GM23338 (cell line): ENCODE measurements around the gene COL25A1. TPM values are rescaled to one million over a fixed set of nuclear protein-coding genes. Genes with fewer than 3 reads are reported as not detected.

ENCODE experiments used
- ATAC-seq: fragments of 200-7000 bp; cut with Tn5 transposase; 3 replicates; pipeline ENCODE4 v1.9.1; 2020
- DNase-seq: peaks from one replicate; pipeline ENCODE4 v3.0.0-alpha.2; 2015; ENCODE audit warnings: low spot score
- H2AFZ ChIP-seq: fragments of 200-600 bp; sonication (generic); 2 replicates; pipeline ENCODE4 v1.8.0; 2016; ENCODE audit warnings: antibody characterized with exemption, mild to moderate bottlenecking, moderate library complexity
- H3F3A ChIP-seq: fragments of 200-600 bp; sonication (generic); replicated peaks from 2 replicates; pipeline ENCODE4 v1.8.0; 2017; ENCODE audit warnings: antibody characterized with exemption, mixed run types, low read depth
- H3K27ac ChIP-seq: fragments of 200-600 bp; sonication (generic); 2 replicates; pipeline ENCODE4 v1.6.1; 2016; ENCODE audit warnings: low read depth
- H3K27me3 ChIP-seq: fragments of 200-600 bp; sonication (generic); 2 replicates; pipeline ENCODE4 v1.8.0; 2016; ENCODE audit warnings: mild to moderate bottlenecking, mixed run types, moderate library complexity; ENCODE audit not compliant: insufficient read depth
- H3K36me3 ChIP-seq: fragments of 200-600 bp; sonication (generic); 2 replicates; pipeline ENCODE4 v1.8.0; 2016; ENCODE audit warnings: mild to moderate bottlenecking; ENCODE audit not compliant: insufficient read depth
- H3K4me1 ChIP-seq: fragments of 200-600 bp; sonication (generic); 2 replicates; pipeline ENCODE4 v1.8.0; 2016; ENCODE audit warnings: mild to moderate bottlenecking, moderate library complexity; ENCODE audit not compliant: insufficient read depth
- H3K4me2 ChIP-seq: fragments of 200-600 bp; sonication (generic); 2 replicates; pipeline ENCODE4 v1.7.1; 2017; ENCODE audit warnings: mixed run types
- H3K4me3 ChIP-seq: fragments of 200-600 bp; sonication (generic); 2 replicates; pipeline ENCODE4 v1.6.1; 2016; ENCODE audit warnings: mixed run types
- H3K79me2 ChIP-seq: fragments of 200-600 bp; sonication (generic); replicated peaks from 2 replicates; pipeline ENCODE4 v1.8.0; 2017; ENCODE audit warnings: mild to moderate bottlenecking; ENCODE audit not compliant: insufficient read depth
- H3K9me2 ChIP-seq: fragments of 200-600 bp; sonication (generic); 2 replicates; pipeline ENCODE4 v1.8.0; 2017; ENCODE audit not compliant: insufficient read depth
- H4K20me1 ChIP-seq: fragments of 200-600 bp; sonication (generic); replicated peaks from 2 replicates; pipeline ENCODE4 v1.8.0; 2017; ENCODE audit warnings: mild to moderate bottlenecking; ENCODE audit not compliant: insufficient read depth
- H3K27ac Mint-ChIP-seq: 2 replicates; pipeline ENCODE4 v1.8.0; 2020; ENCODE audit warnings: inconsistent platforms, mild to moderate bottlenecking, moderate library complexity, mixed read lengths
- H3K27me3 Mint-ChIP-seq: 3 replicates; pipeline ENCODE4 v1.8.0; 2022; ENCODE audit warnings: low read depth, mild to moderate bottlenecking, moderate library complexity, mixed read lengths, inconsistent platforms; ENCODE audit not compliant: insufficient read depth, poor library complexity
- H3K36me3 Mint-ChIP-seq: 3 replicates; pipeline ENCODE4 v1.8.0; 2021; ENCODE audit warnings: low read depth, mild to moderate bottlenecking, inconsistent platforms, moderate library complexity, mixed read lengths
- H3K4me1 Mint-ChIP-seq: 3 replicates; pipeline ENCODE4 v1.8.0; 2020; ENCODE audit warnings: mild to moderate bottlenecking, inconsistent platforms, mixed read lengths
- H3K4me3 Mint-ChIP-seq: 3 replicates; pipeline ENCODE4 v1.8.0; 2021; ENCODE audit warnings: moderate library complexity, mild to moderate bottlenecking, inconsistent platforms, mixed read lengths
- H3K9me3 Mint-ChIP-seq: 3 replicates; pipeline ENCODE4 v1.8.0; 2020; ENCODE audit warnings: moderate library complexity, mild to moderate bottlenecking, inconsistent platforms, mixed read lengths
- CREB1 ChIP-seq: fragments of 250-450 bp; sonication (Bioruptor Pico); IDR thresholded peaks from 2 replicates; pipeline ENCODE4 v1.5.0; 2020; ENCODE audit warnings: low read depth, mild to moderate bottlenecking, moderate library complexity
- ETS1 ChIP-seq: IDR thresholded peaks from 2 replicates; pipeline ENCODE4 v1.6.1; 2016; ENCODE audit warnings: antibody characterized with exemption
- EZH2 ChIP-seq: fragments of 200-600 bp; sonication (generic); IDR thresholded peaks from one replicate; pipeline ENCODE4 v1.8.0; 2017; ENCODE audit warnings: antibody characterized with exemption, mild to moderate bottlenecking, low read depth; ENCODE audit not compliant: unreplicated experiment
- EZH2phosphoT487 ChIP-seq: fragments of 200-600 bp; sonication (generic); IDR thresholded peaks from one replicate; pipeline ENCODE4 v1.8.1; 2018; ENCODE audit warnings: antibody characterized with exemption; ENCODE audit not compliant: unreplicated experiment
- JUNB ChIP-seq: IDR thresholded peaks from one replicate; pipeline ENCODE4 v1.6.1; 2016; ENCODE audit warnings: antibody characterized with exemption; ENCODE audit not compliant: unreplicated experiment
- NANOG ChIP-seq: IDR thresholded peaks from 2 replicates; pipeline ENCODE4 v1.6.1; 2016; ENCODE audit warnings: antibody characterized with exemption, borderline replicate concordance
- POLR2AphosphoS5 ChIP-seq: IDR thresholded peaks from 2 replicates; pipeline ENCODE4 v1.6.1; 2016; ENCODE audit warnings: antibody characterized with exemption, low read depth
- REST ChIP-seq: IDR thresholded peaks from one replicate; pipeline ENCODE4 v1.6.1; 2018; ENCODE audit warnings: antibody characterized with exemption; ENCODE audit not compliant: unreplicated experiment
- STAT1 ChIP-seq: IDR thresholded peaks from one replicate; pipeline ENCODE4 v1.6.1; 2016; ENCODE audit warnings: antibody characterized with exemption; ENCODE audit not compliant: unreplicated experiment
- ZNF114 ChIP-seq: fragments of 250-450 bp; sonication (Bioruptor Pico); IDR thresholded peaks from 2 replicates; pipeline ENCODE4 v1.5.0; 2020; ENCODE audit warnings: mild to moderate bottlenecking, moderate library complexity
- ZNF331 ChIP-seq: fragments of 250-450 bp; sonication (Bioruptor Pico); IDR thresholded peaks from 2 replicates; pipeline ENCODE4 v1.5.0; 2020; ENCODE audit warnings: low read depth, mild to moderate bottlenecking, moderate library complexity
- ZNF462 ChIP-seq: fragments of 250-450 bp; sonication (Bioruptor Pico); IDR thresholded peaks from 2 replicates; pipeline ENCODE4 v1.5.0; 2020; ENCODE audit warnings: mild to moderate bottlenecking, moderate library complexity
- polyA plus RNA-seq: library from polyadenylated mRNA; unstranded; fragments of >200 nt; fragmentation: Nextera tagmentation; extraction: Ambion mirVana; gene quantifications from 2 replicates; pipeline ENCODE4 v1.2.1, GENCODE V29; 2016
- total RNA-seq: library from RNA; depleted of rRNA; stranded (reverse); fragments of >200 nt; shearing (Covaris generic); gene quantifications from 2 replicates; pipeline ENCODE4 v1.2.3, GENCODE V29; 2014

Gene COL25A1
- total and polyA plus RNA-seq, 2 experiments from 2014 or later, result 3.9 to 5.6 TPM

GRCh38 chr4:108854786-108855185 lies 447.7 kb downstream of the COL25A1 start (continued):
- TF ChIP-seq EZH2 (no peak), EZH2phosphoT487 (no peak), ETS1 (no peak), REST (no peak), ZNF114 (no peak), CREB1 (CRISPR knock-in tag) (no peak)

- DNase-seq, result no peak
- H3K79me2 ChIP-seq, result no peaks in the 10 kb centered on the region
- peaks cover 13% of the 10 kb centered on the region for H3K4me1 Mint-ChIP-seq
- no peaks in the 10 kb centered on the region for H3K9me2 ChIP-seq
- H3K4me3 ChIP-seq, result no peak overlapping the region
- H3K36me3 Mint-ChIP-seq, result no peaks in the 10 kb centered on the region
- no peak for ATAC-seq
- no peaks in the 10 kb centered on the region for H3K27me3 ChIP-seq
- no peaks in the 10 kb centered on the region for H3F3A ChIP-seq
- H3K36me3 ChIP-seq, result no peaks in the 10 kb centered on the region
- H3K27me3 Mint-ChIP-seq, result peaks cover under 1% of the 10 kb centered on the region
- no peak overlapping the region for H3K27ac ChIP-seq
- H3K4me2 ChIP-seq, result no peak overlapping the region
- H4K20me1 ChIP-seq, result no peaks in the 10 kb centered on the region
- H3K9me3 Mint-ChIP-seq, result no peaks in the 10 kb centered on the region
- no peak overlapping the region for H3K27ac Mint-ChIP-seq
- no peak overlapping the region for H2AFZ ChIP-seq
- H3K4me3 Mint-ChIP-seq, result no peak overlapping the region
- H3K4me1 ChIP-seq, result peaks cover 10% of the 10 kb centered on the region; the same call in 1 of the 2 replicates
- TF ChIP-seq ZNF462 (CRISPR knock-in tag) (no peak), JUNB (no peak), CREB1 (CRISPR knock-in tag) (no peak), ETS1 (no peak), ZNF331 (no peak), STAT1 (no peak), ZNF114 (no peak), NANOG (no peak), EZH2 (no peak), POLR2AphosphoS5 (no peak)
Measured at GRCh38 chr4:108852691-108853090, 449.8 kb downstream of the COL25A1 start.
